Pulmonary artery endothelial cell (primary cell): Measurements from ENCODE around the gene LLGL2. TPM values are rescaled to one million over a fixed set of nuclear protein-coding genes. Genes with fewer than 3 reads are reported as not detected.
"Not testable (repeated sequence)": the region's sequence is repeated elsewhere in the genome, so short reads cannot be mapped to it uniquely, and the experiment has no call there.

ENCODE experiments used
- DNase-seq: peaks from one replicate; pipeline ENCODE4 v3.0.0-alpha.2; 2011; ENCODE audit warnings: low read depth, low spot score
- total RNA-seq: library from RNA; depleted of rRNA; stranded (reverse); fragments of >200 nt; gene quantifications from 2 replicates; pipeline ENCODE4 v1.2.3, GENCODE V29; 2014

LLGL2 gene
- total RNA-seq, 1 donor from 2014 or later = 3.2 TPM

DNA sequence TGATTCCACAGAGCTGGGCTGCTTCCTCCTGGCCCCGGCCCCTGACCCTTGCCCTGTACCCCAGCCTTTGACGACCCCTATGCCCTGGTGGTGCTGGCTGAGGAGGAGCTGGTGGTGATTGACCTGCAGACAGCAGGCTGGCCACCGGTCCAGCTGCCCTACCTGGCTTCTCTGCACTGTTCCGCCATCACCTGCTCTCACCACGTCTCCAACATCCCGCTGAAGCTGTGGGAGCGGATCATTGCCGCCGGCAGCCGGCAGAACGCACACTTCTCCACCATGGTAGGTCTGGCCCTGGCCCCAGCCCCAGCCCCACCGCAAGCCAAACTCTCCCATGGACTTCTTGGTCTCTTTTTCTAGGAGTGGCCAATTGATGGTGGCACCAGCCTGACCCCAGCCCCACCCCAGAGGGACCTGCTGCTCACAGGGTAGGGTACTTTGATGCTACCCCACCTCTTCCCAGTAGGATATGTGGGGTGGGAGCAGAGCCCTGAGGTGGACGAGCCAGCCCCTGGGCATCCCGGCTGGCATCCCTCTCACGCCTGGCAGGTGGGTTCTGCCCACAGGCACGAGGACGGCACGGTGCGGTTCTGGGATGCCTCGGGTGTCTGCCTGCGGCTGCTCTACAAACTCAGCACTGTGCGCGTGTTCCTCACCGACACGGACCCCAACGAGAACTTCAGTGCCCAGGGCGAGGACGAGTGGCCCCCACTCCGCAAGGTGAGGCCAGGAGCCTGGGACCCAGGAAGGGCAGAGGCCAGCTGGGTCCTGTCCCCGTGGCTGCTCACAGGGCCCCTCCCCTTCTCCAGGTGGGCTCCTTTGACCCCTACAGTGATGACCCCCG lies 43.1 kb downstream of the LLGL2 start:
- DNase-seq = no peak

DNA sequence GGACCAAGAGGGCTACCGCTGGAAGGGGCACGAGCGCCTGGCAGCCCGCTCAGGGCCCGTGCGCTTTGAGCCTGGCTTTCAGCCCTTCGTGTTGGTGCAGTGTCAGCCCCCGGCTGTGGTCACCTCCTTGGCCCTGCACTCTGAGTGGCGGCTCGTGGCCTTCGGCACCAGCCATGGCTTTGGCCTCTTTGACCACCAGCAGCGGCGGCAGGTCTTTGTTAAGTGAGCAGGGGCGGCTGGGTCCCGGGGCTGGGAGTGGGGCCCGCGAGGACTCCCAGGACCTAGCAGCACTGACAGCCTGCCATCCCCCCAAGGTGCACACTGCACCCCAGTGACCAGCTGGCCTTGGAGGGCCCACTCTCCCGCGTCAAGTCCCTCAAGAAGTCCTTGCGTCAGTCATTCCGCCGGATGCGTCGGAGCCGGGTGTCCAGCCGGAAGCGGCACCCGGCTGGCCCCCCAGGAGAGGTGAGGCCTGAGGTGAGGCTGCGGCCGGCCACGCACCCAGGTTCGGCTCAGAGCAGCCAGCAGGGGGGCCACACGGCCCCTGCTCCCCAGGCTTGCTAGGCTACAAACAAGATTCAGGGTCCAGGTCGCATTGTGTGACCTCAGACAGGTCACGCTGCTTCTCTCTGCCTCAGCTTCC lies 44.7 kb downstream of the LLGL2 start:
- no peak for DNase-seq

DNA sequence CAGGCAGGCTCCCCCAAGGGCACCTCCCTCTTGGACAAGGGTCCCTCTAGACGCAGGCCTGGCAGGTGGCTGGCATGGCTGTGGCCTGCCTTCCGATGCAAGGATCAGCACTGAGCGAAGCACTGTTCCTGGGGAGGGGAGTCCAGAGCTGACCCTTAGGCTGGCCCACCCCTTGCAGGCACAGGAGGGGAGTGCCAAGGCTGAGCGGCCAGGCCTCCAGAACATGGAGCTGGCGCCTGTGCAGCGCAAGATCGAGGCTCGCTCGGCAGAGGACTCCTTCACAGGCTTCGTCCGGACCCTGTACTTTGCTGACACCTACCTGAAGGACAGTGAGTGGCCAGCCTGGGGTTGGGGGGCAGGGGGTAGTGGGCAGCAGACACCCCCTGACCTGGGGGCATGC lies 45.3 kb downstream of the LLGL2 start:
- no peak for DNase-seq

DNA sequence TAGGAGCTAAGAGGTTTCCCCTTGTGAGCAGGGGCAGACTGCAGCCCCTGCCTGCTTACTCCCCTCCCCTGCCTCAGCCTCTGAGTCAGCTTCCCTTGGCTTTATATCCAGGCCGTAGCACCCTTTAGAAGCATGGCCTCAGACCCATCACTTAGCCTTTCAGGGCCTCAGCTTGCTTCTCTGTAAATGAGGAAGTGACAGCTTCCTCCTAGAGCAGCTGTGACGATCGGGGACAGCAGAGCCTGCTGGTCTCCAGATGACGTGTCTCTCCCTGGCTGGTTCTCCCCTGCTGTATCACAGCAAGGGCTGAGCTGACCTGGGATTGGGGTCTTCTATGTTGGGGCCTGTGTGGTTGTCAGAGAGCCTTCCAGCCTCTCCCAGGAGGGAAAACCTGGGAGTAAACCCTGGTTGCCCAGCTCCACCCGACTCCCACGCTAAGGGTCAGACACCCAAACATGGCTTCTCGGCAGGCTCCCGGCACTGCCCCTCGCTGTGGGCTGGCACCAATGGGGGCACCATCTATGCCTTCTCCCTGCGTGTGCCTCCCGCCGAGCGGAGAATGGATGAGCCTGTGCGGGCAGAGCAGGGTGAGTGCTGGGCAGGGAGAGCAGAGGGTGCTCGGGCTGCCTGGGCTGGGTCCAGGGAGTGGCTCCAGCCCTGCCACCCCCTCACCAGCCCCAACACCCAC lies 45.8 kb downstream of the LLGL2 start:
- DNase-seq = no peak

DNA sequence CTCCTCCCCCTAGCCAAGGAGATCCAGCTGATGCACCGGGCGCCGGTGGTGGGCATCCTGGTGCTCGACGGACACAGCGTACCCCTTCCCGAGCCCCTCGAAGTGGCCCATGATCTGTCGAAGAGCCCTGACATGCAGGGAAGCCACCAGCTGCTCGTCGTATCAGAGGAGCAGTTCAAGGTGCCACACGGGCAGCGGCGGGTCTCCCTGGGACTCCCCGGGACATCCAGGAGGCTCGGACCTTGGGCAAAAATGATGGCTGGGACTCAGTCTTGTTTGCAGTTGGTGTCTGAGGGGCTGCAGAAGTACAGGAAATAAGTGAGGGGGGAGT lies 46.4 kb downstream of the LLGL2 start:
- no peak for DNase-seq

DNA sequence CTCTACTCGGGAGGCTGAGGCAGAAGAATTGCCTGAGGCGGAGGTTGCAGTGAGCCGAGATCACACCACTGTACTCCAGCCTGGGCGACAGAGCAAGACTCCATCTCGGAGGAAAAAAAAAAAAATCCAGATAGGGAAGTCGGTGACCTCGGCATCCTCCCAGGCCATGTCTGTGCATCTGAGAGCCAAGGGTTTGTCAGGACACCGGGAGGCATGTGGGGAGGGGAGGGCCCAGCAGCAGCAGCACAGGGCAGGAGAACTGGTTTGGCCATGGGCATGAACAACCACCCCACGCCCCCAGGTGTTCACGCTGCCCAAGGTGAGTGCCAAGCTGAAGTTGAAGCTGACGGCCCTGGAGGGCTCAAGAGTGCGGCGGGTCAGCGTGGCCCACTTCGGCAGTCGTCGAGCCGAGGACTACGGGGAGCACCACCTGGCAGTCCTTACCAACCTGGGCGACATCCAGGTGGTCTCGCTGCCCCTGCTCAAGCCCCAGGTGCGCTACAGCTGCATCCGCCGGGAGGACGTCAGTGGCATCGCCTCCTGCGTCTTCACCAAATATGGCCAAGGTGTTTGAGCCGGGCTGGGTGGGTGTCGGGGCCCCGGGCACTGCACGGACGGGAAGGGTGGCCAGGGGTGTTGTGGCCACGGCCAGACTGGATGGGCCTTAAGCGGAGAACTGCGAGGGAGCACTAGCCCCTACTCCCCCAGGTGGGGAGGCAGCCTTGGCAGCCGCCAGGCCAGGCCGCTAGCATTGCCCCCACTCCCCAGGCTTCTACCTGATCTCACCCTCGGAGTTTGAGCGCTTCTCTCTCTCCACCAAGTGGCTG lies 47.4 kb downstream of the LLGL2 start:
- no peak for DNase-seq

DNA sequence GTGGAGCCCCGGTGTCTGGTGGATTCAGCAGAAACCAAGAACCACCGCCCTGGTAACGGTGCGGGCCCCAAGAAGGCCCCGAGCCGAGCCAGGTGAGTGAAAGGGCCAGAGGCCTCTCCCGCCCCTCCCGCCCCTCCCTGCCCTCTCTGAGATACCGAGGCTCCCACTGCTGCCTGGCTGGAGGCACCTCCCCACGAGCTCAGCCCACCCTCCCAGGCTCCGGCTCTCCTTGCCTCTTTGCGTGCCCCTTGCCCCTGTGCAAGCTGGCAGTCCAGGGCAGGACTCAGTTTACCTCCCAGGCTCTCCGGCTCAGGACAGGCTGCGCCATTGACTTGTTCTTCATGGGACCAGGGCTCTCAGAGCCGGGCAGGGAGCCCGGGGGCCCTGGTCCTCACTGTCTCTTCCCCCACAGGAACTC lies 48.1 kb downstream of the LLGL2 start:
- DNase-seq = no peak

DNA sequence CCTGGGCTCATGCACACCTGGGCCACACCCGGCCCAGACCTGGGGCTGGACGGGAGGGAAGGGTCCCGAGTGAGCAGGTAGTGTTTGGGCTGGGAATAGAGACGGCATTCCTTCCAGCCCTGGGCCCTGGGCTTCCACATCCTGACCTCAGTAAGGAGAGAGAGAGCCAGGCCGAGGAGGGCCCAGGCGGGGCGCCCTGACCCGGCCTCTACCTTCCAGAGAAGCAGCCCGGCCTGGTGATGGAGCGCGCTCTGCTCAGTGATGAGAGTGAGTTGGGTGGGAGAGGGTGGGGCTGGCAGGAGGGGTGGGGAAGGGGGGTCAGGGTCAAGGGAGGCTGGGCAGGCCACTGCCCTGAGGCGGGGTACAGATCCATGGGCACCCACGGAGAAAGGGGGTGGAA lies 48.5 kb downstream of the LLGL2 start:
- DNase-seq = no peak

DNA sequence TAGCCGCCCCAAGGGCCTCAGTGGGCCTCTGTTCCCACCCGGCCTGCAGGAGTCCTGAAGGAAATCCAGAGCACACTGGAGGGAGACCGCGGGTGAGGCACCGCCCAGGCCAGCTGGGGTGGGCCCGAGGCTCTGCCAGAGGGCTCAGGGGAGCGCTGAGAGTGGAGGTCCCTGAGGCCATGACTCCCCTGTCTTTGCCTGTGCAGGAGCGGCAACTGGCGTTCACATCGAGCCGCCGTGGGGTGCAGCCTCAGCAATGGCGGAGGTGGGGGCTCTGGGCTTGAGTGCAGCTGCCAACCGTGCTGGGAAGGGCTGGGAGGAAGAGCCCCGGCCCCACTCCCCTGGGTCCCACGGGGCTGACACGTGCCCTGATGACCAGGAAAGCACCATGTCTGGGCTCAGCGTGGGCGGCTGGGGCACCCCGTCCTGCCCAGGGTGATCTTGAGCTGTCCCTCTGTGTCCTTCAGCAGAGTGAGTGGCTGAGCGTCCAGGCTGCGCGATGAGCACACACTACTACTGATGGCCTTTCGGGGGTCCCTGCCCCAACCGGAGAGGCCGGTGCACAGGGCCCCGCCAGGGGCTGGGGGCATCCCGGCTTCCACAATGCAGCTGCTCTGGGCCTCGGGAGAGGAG lies 49.0 kb downstream of the LLGL2 start:
- DNase-seq = no peak

DNA sequence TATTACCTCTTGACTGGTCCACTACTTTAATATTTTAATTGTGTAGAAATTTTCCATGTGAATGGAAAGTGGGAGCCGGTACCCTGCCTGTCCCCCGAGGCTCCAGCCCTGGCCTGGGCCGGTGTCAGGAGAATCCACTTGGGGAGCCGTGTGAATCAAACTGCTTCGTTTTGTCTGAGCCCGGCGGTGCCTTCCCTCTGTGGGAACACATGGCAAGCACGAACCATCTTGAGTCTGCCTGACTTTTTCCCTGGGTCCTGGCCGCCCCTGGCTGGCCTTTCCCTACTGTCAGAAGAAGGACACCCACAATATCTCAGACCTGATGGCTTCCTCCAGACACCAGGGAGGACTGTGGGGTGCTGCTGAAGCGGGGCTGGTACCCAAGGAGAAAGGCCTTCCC lies 49.7 kb downstream of the LLGL2 start:
- DNase-seq = no peak

DNA sequence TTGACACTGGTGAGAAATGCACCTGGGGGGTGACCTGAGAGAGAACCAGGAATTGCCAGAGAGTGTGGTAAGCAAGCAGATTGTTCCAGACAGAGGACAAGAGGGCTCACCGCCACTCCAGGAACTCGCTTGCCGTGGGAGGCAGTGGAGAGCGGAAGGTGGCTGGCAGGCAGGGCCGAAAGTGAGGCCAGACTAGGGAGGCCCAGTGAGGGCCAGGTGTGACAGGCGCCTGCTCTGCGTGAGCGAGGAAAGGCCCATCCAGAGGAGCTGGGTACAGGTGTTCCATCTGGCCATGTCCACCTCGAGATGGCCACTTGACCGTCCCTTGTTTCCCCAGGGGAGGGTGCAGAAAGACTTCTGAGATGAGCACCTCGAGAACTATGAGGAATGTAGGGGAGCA lies 50.2 kb downstream of the LLGL2 start:
- no peak for DNase-seq

DNA sequence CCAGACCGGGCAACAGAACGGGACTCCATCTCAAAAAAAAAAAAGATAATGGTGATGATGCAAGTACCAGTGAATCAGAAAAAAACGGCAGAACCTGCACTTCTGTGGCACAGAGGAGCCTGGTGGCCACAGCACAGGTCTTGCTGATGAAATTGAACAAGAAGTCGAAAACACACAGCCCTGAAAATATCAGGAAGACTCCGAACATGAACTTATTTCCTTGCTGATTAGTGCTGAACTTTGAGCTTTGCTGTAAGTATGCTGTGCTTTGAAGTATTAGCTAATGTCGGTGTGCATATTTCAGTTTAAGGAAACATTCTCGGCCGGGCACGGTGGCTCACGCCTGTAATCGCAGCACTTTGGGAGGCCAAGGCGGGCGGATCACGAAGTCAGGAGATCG lies 51.2 kb downstream of the LLGL2 start:
- no peak for DNase-seq

DNA sequence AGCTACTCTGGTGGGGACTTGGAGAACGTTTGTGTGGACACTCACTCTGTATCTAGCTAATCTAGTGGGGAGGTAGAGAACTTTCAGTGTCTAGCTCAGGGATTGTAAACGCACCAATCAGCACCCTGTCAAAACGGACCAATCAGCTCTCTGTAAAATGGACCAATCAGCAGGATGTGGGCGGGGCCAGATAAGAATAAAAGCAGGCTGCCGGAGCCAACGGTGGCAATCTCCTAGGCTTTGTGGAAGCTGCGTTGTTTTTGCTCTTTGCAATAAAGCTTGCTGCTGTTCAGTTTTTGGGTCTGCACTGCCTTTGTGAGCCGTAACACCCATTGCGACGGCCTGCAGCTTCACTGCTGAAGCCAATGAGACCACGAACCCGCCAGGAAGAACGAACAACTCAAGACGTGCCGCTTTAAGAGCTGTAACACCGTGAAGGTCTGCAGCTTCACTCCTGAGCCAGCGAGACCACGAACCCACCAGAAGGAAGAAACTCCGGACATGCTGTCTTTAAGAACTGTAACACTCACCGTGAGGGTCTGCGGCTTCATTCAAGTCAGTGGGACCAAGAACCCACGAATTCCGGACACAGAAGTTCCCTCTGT lies 55.7 kb downstream of the LLGL2 start:
- not testable (repeated sequence) for DNase-seq

DNA sequence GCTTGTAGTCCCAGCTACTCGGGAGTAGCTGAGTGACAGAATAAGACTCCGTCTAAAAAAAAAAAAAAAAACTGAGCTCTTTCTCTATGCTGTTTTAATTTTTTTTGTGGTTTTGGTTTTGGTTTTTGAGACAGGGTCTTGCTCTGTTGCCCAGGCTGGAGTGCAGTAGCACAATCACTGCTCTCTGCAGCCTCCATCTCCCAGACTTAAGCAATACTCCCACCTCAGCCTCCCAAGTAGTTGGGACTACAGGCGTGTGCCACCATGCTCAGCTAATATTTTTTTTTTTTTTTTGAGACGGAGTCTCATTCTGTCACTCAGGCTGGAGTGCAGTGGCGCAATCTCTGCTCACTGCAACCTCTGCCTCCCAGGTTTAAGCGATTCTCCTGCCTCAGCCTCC lies 57.7 kb downstream of the LLGL2 start:
- DNase-seq = not testable (repeated sequence)

DNA sequence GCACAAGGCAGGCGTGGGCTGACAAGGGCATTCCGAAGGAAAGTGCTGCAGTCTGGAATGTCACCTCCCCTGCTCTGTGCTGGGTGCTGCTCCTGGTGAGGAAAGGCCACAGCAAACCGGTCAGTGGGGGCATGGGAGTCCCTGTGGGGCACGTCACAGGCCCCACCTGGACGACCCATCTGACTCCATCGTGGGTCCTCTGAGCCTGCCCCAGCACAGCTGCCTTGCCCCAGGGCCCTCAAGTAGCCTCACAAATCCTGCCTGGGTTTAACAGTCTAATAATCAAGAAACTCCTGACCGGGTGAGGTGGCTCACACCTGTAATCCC lies 59.3 kb downstream of the LLGL2 start:
- no peak for DNase-seq

DNA sequence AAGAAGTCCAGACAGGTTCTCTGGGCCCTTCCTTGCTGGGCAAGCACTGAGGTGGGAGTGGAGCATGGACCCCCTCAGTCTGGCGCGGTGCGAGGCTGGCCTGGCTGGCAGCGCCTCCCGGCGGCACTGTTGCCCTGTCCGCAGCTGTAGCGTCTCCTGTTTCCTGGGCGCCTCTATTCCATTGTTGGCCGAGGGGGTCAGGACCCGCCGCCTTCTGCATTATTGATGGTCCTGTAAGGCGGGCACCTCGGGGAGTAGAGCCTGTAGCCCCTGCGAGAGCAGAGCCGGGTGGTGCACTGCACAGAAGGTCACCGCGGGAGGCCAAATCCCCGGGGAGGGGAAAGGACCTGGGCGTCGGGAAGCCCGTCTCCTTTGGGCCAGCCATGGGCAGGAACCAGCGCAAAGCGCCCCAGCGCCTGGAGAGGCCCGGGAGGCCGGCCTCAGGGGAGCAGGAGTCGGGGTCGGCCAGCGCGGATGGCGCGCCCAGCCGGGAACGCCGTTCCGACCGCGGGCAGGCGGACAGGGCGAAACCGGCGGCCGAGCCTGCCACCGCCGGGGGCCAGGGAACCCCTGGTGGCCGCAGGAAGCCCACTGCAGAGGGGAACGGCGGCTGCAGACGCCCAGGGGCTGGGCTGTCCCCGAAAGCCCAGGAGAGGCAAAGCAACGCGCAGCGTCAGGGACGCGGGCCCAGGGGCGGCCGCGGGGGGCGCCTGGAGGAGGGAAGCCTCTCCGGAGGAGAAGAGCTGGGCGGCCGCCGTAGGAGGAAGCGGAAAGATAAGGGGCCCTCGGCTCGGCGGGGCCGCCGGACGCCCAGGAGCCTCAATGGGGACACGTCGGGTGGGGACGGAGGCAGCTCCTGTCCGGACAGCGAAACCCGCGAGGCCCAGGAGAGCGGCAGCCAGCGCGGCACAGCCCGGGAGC lies 62.4 kb downstream of the LLGL2 start, which contains the start of gene MYO15B:
Gene MYO15B, plus strand, starts transcription at position 126 of the 921 bp plus-strand sequence. Its CDS starts 258 bp downstream, at position 384.
- DNase-seq = no peak

DNA sequence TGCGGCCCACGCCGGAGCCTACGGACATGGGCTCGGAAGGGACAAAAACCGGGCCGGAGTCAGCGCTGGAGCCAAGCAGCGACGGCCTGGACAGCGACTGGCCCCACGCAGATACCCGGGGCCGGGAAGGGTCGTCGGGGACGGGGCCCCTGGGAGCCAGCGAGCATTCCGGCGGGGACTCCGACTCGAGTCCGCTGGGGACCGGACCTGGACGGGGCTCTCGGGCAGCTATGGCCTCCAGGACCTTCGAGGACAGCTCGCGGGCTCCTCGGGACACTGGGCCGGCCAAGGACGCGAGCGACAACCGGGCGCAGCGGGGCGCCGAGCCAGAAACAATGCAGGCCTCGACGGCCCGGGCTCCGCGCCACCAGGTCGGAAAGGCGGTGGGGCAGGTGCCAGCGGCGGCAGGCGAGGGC lies 63.1 kb downstream of the LLGL2 start:
- no peak for DNase-seq

DNA sequence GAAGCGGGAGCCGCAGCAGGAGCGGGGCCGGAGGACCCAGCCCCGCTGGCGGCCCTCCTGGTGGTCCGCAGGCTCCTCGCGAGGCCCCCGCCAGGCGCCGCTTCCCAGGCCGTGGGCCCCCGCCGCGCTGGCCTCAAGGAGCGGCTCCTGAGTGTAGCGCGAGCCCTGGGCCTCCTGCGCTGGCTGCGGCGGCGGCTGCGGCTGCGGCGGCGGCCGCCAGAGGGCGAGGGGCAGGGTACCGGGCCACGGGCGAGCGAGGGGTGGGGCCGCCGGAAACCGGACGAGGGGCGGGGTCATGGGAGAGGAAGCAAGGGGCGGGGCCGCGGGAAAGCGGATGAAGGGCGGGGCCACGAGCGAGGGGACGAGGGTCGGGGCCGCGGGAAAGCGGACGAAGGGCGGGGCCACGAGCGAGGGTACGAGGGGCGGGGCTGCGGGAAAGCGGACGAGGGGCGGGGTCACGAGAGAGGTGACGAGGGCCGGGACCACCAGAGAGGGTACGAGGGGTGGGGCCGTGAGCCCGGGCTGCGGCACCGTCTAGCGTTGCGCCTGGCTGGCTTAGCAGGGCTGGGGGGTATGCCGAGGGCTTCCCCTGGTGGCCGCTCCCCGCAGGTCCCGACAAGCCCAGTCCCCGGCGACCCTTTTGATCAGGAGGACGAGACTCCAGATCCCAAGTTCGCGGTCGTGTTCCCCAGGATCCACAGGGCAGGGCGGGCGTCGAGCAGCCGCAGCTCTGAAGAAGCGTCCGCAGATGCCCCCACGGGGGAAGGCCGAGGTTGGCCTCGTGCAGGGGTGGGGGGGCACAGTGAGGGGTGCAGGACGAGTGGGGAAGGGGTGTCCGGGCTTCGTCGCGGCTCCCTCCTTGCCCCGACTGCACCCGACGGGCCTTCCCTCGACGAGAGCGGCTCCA lies 63.8 kb downstream of the LLGL2 start:
- DNase-seq = peak; percentile 22

DNA sequence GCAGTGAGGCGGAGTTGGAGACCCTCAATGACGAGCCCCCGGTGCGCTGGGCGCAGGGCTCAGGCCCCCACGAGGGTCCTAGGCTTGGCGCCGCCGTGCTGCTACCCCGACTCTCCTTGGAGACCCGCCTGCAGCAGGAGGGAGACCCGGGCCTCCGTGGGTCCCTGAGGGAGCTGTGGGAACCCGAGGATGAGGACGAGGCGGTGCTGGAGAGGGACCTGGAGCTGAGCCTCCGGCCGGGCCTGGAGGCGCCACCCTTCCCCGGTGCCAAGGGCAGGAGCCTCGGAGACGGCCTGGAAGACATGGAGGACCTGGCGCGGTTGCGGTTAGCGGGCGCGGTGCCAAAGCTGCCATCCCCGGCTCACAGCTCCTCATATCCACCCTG lies 64.4 kb downstream of the LLGL2 start:
- no peak for DNase-seq
